ENCODE measurements around the gene ANGPTL2. TPM values are rescaled to one million over a fixed set of nuclear protein-coding genes. Genes with fewer than 3 reads are reported as not detected.

The ANGPTL2 gene
- total RNA-seq, 1 donor, result 19.9 TPM

GRCh38 chr9:127047971-127048370 is 74.5 kb downstream of the ANGPTL2 start:
- DNase-seq (ENCODE audit: low read depth), result no peak
- H3K4me3 ChIP-seq (ENCODE audit: low read depth, low read length), result no peak overlapping the region
- TF ChIP-seq CTCF (IDR thresholded peaks at IDR 0.05; ENCODE audit: insufficient read depth, low read depth, low read length), result no peak

- no peak for TF ChIP-seq CTCF (IDR thresholded peaks at IDR 0.05; ENCODE audit: insufficient read depth, low read depth, low read length)
- no peak overlapping the region for H3K4me3 ChIP-seq (ENCODE audit: low read depth, low read length)
- DNase-seq (ENCODE audit: low read depth), result no peak
These were observed 77.3 kb downstream of the ANGPTL2 start for GRCh38 chr9:127045148-127045547.

GRCh38 chr9:127039492-127039891 is 82.9 kb downstream of the ANGPTL2 start:
- no peak overlapping the region for H3K4me3 ChIP-seq (ENCODE audit: low read depth, low read length)
- no peak for DNase-seq (ENCODE audit: low read depth)
- no peak for TF ChIP-seq CTCF (IDR thresholded peaks at IDR 0.05; ENCODE audit: insufficient read depth, low read depth, low read length)

GRCh38 chr9:127038531-127038930 is 83.9 kb downstream of the ANGPTL2 start:
- H3K4me3 ChIP-seq (ENCODE audit: low read depth, low read length), result no peak overlapping the region
- TF ChIP-seq CTCF (IDR thresholded peaks at IDR 0.05; ENCODE audit: insufficient read depth, low read depth, low read length), result no peak
- DNase-seq (ENCODE audit: low read depth), result no peak

Other genes starting within 250 kb of the ANGPTL2 start
- gene RALGPS1, start 207.9 kb downstream of the ANGPTL2 start, total RNA-seq, result 1.6 and 2.6 TPM in 2 replicates
- gene GARNL3, start 142.1 kb upstream of the ANGPTL2 start, total RNA-seq, result 0.86 and 1.3 TPM in 2 replicates

Measured in fibroblast of villous mesenchyme (primary cell).